NB4 (cell line): ENCODE data around the gene BACH2.

Source experiments
- DNase-seq: peaks from one replicate; pipeline ENCODE4 v3.0.0; 2010; ENCODE audit warnings: low read depth
- H3K4me3 ChIP-seq: one replicate; pipeline ENCODE4 v1.5.1; 2011; ENCODE audit warnings: mild to moderate bottlenecking, low read depth, low read length, moderate library complexity
- CTCF ChIP-seq: IDR thresholded peaks from one replicate; pipeline ENCODE4 v1.5.1; 2012; ENCODE audit warnings: low read depth, low read length
- MAX ChIP-seq: IDR thresholded peaks from 2 replicates; pipeline ENCODE4 v1.6.1; 2011; ENCODE audit warnings: low read depth, low read length
- MYC ChIP-seq: IDR thresholded peaks from 2 replicates; pipeline ENCODE4 v1.6.1; 2011; ENCODE audit warnings: low read depth, low read length
- POLR2A ChIP-seq: IDR thresholded peaks from 2 replicates; pipeline ENCODE4 v1.6.1; 2011; ENCODE audit warnings: mild to moderate bottlenecking; ENCODE audit not compliant: insufficient read length; ENCODE audit errors: extremely low read depth

Gene BACH2

GRCh38 chr6:90003069-90003795 is 293.4 kb downstream of the BACH2 start:
- H3K4me3 ChIP-seq: no peak overlapping the region
- DNase-seq: no peak
- TF ChIP-seq MYC: no peak
- TF ChIP-seq MAX: no peak
- TF ChIP-seq POLR2A: no peak

GRCh38 chr6:90000864-90001731 is 295.5 kb downstream of the BACH2 start:
- TF ChIP-seq POLR2A: no peak
- TF ChIP-seq MAX: no peak
- no peak for TF ChIP-seq CTCF
- TF ChIP-seq MYC: no peak
- H3K4me3 ChIP-seq: no peak overlapping the region
- DNase-seq: no peak

GRCh38 chr6:89999945-90000825 is 296.5 kb downstream of the BACH2 start:
- DNase-seq: no peak
- TF ChIP-seq MYC (no peak), MAX (no peak), POLR2A (no peak), CTCF (no peak)
- H3K4me3 ChIP-seq: no peak overlapping the region

GRCh38 chr6:89999154-89999553 is 297.5 kb downstream of the BACH2 start:
- no peak for TF ChIP-seq MYC
- no peak for TF ChIP-seq CTCF
- DNase-seq: no peak
- H3K4me3 ChIP-seq: no peak overlapping the region

- peak; percentile 32 for DNase-seq
- TF ChIP-seq MYC (no peak), CTCF (no peak), MAX (no peak), POLR2A (no peak)
- no peak overlapping the region for H3K4me3 ChIP-seq
Measured at GRCh38 chr6:89997456-89998445, 298.9 kb downstream of the BACH2 start.
